K562 (cell line): ENCODE results near the gene TMEM208. TPM values are rescaled to one million over a fixed set of nuclear protein-coding genes. Genes with fewer than 3 reads are reported as not detected.

ENCODE experiments used
- CBX5 ChIP-seq: IDR thresholded peaks from 2 replicates; pipeline ENCODE4 v1.6.1; 2014; ENCODE audit warnings: low read depth, borderline replicate concordance
- DLX4 ChIP-seq: fragments of 250-450 bp; sonication (Bioruptor Pico); IDR thresholded peaks from 2 replicates; pipeline ENCODE4 v1.6.1; 2021; ENCODE audit warnings: mild to moderate bottlenecking
- FOXA3 ChIP-seq, 2 experiments: fragments of 450-650 bp in 1 of 2; sonication (generic) in 1 of 2; formaldehyde crosslinking; IDR thresholded peaks in 1 of 2; conservative IDR thresholded peaks in 1 of 2; 2 replicates each; pipeline versions ENCODE4 v1.4.0 to v1.8.0; 2020 to 2022; ENCODE audit warnings: mild to moderate bottlenecking in 2 of 2, missing genetic modification reagents in 1 of 2
- IRF2 ChIP-seq: sonication (generic); formaldehyde crosslinking; IDR thresholded peaks from 2 replicates; pipeline ENCODE4 v1.8.1; 2022; ENCODE audit warnings: mild to moderate bottlenecking, missing genetic modification reagents
- MECOM ChIP-seq: fragments of 250-450 bp; sonication (Bioruptor Pico); IDR thresholded peaks from 2 replicates; pipeline ENCODE4 v1.8.0; 2022; ENCODE audit warnings: inconsistent platforms
- MITF ChIP-seq: IDR thresholded peaks from 2 replicates; pipeline ENCODE4 v1.6.1; 2014; ENCODE audit warnings: antibody characterized with exemption
- NFIC ChIP-seq: fragments of 450-650 bp; IDR thresholded peaks from 2 replicates; pipeline ENCODE4 v1.6.1; 2017; ENCODE audit warnings: mild to moderate bottlenecking, inconsistent platforms
- NR2C2 ChIP-seq, 2 experiments: fragments of 200-800 bp in 1 of 2; sonication (Bioruptor generic) in 1 of 2; sonication (generic) in 1 of 2; formaldehyde crosslinking in 1 of 2; IDR thresholded peaks; 2 replicates each; pipeline versions ENCODE4 v1.6.1 to v1.8.0; 2016 to 2022; ENCODE audit warnings: mild to moderate bottlenecking in 1 of 2, missing compliant biosample characterization in 1 of 2, missing genetic modification characterization in 1 of 2, missing genetic modification reagents in 1 of 2
- SNAPC5 ChIP-seq: fragments of 250-450 bp; sonication (Bioruptor Pico); IDR thresholded peaks from 2 replicates; pipeline ENCODE4 v1.8.0; 2021; ENCODE audit warnings: moderate library complexity, mild to moderate bottlenecking, inconsistent platforms
- SRF ChIP-seq, 2 experiments: fragments of 250-450, 450-650 bp in 1 of 2; sonication (Bioruptor Pico) in 1 of 2; sonication (generic) in 1 of 2; formaldehyde crosslinking; IDR thresholded peaks; 2 replicates each; pipeline versions ENCODE4 v1.5.0 to v1.5.1; 2020 to 2022; ENCODE audit warnings: mild to moderate bottlenecking in 1 of 2, missing genetic modification reagents in 1 of 2
- SRSF3 ChIP-seq: fragments of 200-400 bp; formaldehyde crosslinking; IDR thresholded peaks from 2 replicates; pipeline ENCODE4 v1.6.1; 2016; ENCODE audit warnings: mild to moderate bottlenecking, low read length, moderate library complexity; ENCODE audit not compliant: insufficient read depth
- TCF7L2 ChIP-seq: fragments of 150-350 bp; IDR thresholded peaks from 2 replicates; pipeline ENCODE4 v1.6.1; 2016; ENCODE audit warnings: low read depth, mild to moderate bottlenecking, low read length, moderate library complexity
- THAP12 ChIP-seq: fragments of 250-450 bp; sonication (Bioruptor Pico); IDR thresholded peaks from 2 replicates; pipeline ENCODE4 v1.9.0; 2021; ENCODE audit warnings: mild to moderate bottlenecking, inconsistent platforms
- THRA ChIP-seq: fragments of 450-650 bp; IDR thresholded peaks from 2 replicates; pipeline ENCODE4 v1.6.1; 2017; ENCODE audit warnings: mild to moderate bottlenecking, moderate library complexity
- TRIM25 ChIP-seq: fragments of 450-650 bp; IDR thresholded peaks from 2 replicates; pipeline ENCODE4 v1.7.0; 2016; ENCODE audit warnings: borderline replicate concordance
- XRCC4 ChIP-seq: IDR thresholded peaks from one replicate; pipeline ENCODE4 v1.6.1; 2011; ENCODE audit not compliant: insufficient read depth, insufficient read length; ENCODE audit errors: extremely low read depth
- ZNF639 ChIP-seq, 2 experiments: fragments of 200-800 bp in 1 of 2; sonication (Bioruptor generic) in 1 of 2; sonication (generic) in 1 of 2; formaldehyde crosslinking in 1 of 2; IDR thresholded peaks in 1 of 2; conservative IDR thresholded peaks in 1 of 2; 2 replicates each; pipeline versions ENCODE4 v1.5.0 to v1.6.1; 2016 to 2020; ENCODE audit warnings: missing compliant biosample characterization in 1 of 2, missing genetic modification characterization in 1 of 2, missing genetic modification reagents in 1 of 2
- ZNF644 ChIP-seq: fragments of 200-800 bp; sonication (Bioruptor generic); IDR thresholded peaks from 2 replicates; pipeline ENCODE4 v1.6.1; 2016; ENCODE audit warnings: low read depth, missing genetic modification characterization, missing compliant biosample characterization
- polyA plus RNA-seq, 8 experiments: library from polyadenylated mRNA; depleted of rRNA in 4 of 8; stranded (reverse) in 5 of 8; unstranded in 3 of 8; fragments of >200 nt; fragmentation: Nextera tagmentation in 2 of 8; fragmentation: Illumina TruSeq in 1 of 8; extraction: Ambion mirVana in 2 of 8; extraction: Trizol in 1 of 8; gene quantifications; 2 replicates each; pipeline versions ENCODE4 v1.2.1 to v1.2.3, GENCODE V29; 2011 to 2014; ENCODE audit warnings: inconsistent platforms in 1 of 8, missing spikeins in 1 of 8
- total RNA-seq, 7 experiments: library from RNA; depleted of rRNA in 6 of 7; stranded (reverse); fragments of >200 nt in 6 of 7; fragmentation: Illumina TruSeq in 2 of 7; extraction: Trizol in 2 of 7; gene quantifications; 2 replicates each; pipeline versions ENCODE4 v1.2.1 to v1.2.3, GENCODE V29; 2011 to 2021; ENCODE audit warnings: low replicate concordance in 1 of 7

The TMEM208 gene
- total and polyA plus RNA-seq, 9 of the 15 experiments (the other 6 are each of a cell fraction or from before 2014, with no cell fraction given): 31.8 to 239 (median 54.3) TPM

- TF ChIP-seq ZNF639 (CRISPR knock-in tag; conservative IDR thresholded peaks at IDR 0.05 in 1 of 2, IDR thresholded peaks at IDR 0.05 in 1 of 2) (peak in 1 of 2 experiments; percentile 72; a peak in 2 of 4 replicates), CBX5 (no peak), THAP12 (CRISPR knock-in tag) (no peak), XRCC4 (no peak), IRF2 (CRISPR knock-in tag) (no peak), NR2C2 (CRISPR knock-in tag; IDR thresholded peaks at IDR 0.05) (no peak), NR2C2 (tag; IDR thresholded peaks at IDR 0.05) (peak; percentile 81), SNAPC5 (CRISPR knock-in tag) (no peak), SRSF3 (no peak), NFIC (peak; percentile 76), MECOM (CRISPR knock-in tag) (no peak), DLX4 (CRISPR knock-in tag) (no peak), ZNF644 (tag) (peak; percentile 63; the same call in 1 of the 2 replicates), SRF (CRISPR knock-in tag; IDR thresholded peaks at IDR 0.05) (peak in 1 of 2 experiments; percentile 49; a peak in 1 of 4 replicates), MITF (no peak), TRIM25 (no peak), THRA (no peak), FOXA3 (CRISPR knock-in tag; conservative IDR thresholded peaks at IDR 0.05 in 1 of 2, IDR thresholded peaks at IDR 0.05 in 1 of 2) (no peak), TCF7L2 (no peak)
These were observed 41.2 kb downstream of the TMEM208 start (continued) for GRCh38 chr16:67268136-67268579.
